GM19238 (cell line): Measurements from ENCODE around the gene RHBG.
"Not testable (repeated sequence)": the region's sequence is repeated elsewhere in the genome, so short reads cannot be mapped to it uniquely, and the experiment has no call there.

Experiments
- DNase-seq: peaks from one replicate; pipeline ENCODE4 v3.0.0; 2011; ENCODE audit warnings: low spot score; ENCODE audit not compliant: insufficient read length

Gene RHBG

GRCh38 chr1:156360534-156360933 is 8.5 kb upstream of the RHBG start:
- DNase-seq: no peak

GRCh38 chr1:156365754-156366153 is 3.3 kb upstream of the RHBG start:
- no peak for DNase-seq

GRCh38 chr1:156366378-156367166 is 2.4 kb upstream of the RHBG start:
- DNase-seq: no peak

- DNase-seq: no peak
Measured at GRCh38 chr1:156367383-156368156, 1.4 kb upstream of the RHBG start.

- no peak for DNase-seq
Measured at GRCh38 chr1:156368157-156368658, 803 bp upstream of the RHBG start.

GRCh38 chr1:156369685-156370286 is 775 bp downstream of the RHBG start:
- not testable (repeated sequence) for DNase-seq

GRCh38 chr1:156371553-156372264 is 2.7 kb downstream of the RHBG start:
- no peak for DNase-seq

GRCh38 chr1:156372265-156372586 is 3.2 kb downstream of the RHBG start:
- DNase-seq: no peak

GRCh38 chr1:156372876-156373275 is 3.9 kb downstream of the RHBG start:
- no peak for DNase-seq

- no peak for DNase-seq
Measured at GRCh38 chr1:156373546-156373945, 4.5 kb downstream of the RHBG start.

- no peak for DNase-seq
Measured at GRCh38 chr1:156376146-156376545, 7.1 kb downstream of the RHBG start.

GRCh38 chr1:156376958-156377919 is 8.2 kb downstream of the RHBG start:
- no peak for DNase-seq

GRCh38 chr1:156378557-156378956 is 9.5 kb downstream of the RHBG start:
- no peak for DNase-seq

- no peak for DNase-seq
Measured at GRCh38 chr1:156379420-156380165, 10.6 kb downstream of the RHBG start.

GRCh38 chr1:156382561-156382960 is 13.6 kb downstream of the RHBG start:
- DNase-seq: no peak

- peak; percentile 82 for DNase-seq
Measured at GRCh38 chr1:156383023-156383422, 14.0 kb downstream of the RHBG start.

- DNase-seq: no peak
Measured at GRCh38 chr1:156384007-156384406, 15.0 kb downstream of the RHBG start.

- DNase-seq: no peak
Measured at GRCh38 chr1:156384658-156385057, 15.6 kb downstream of the RHBG start.

GRCh38 chr1:156385534-156386031 is 16.6 kb downstream of the RHBG start:
- DNase-seq: peak; percentile 71
